ENCODE data around the gene BTBD16. TPM values are rescaled to one million over a fixed set of nuclear protein-coding genes. Genes with fewer than 3 reads are reported as not detected.

Gene BTBD16
- total RNA-seq, 3 donors from 2014 or later, result 0.29 TPM; not detected in 2

DNA sequence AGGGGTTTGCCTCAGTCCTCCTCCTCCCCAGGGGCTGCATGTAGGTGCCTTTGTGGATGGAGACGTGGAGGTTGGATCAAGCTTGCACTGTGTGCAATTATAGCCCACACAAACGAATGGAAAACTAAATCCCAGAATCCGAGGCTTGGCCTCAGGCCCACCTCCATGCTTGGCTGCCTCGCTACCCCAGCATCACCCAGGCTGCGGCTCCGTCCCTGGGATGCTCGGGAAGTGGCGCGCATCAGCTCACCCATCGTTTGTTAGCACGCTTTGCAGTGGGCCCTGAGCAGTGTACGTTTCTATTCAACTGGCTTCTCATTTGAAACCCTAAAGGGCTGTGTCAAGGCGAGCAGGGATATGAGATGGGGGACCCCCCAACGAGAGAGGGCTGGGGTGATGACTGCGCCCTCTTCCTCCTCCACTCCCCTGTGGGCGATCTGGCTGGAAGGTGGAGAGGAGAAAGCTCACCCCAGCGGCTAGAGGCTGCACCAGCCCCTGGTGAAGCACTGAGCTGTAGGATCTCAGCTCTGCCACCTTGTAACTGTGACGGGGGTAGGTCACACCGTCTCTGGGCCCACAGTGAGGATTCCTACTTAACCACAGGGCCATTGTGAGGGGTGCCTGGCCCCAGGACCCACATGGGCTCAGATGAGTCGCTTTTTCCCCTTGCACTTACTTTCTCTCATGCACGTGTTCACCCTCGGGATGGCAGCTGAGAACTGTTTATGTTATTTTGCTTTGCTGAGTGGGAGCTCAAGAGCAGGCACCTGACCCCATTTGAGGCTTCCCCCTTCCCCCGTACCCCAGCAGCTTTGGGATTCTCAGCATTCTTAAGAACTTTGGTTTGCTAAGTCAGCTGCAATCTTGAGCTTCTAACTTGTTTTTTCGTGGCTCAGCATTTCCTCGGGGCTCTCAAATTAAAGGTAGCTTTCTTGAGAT is 12.7 kb upstream of the BTBD16 start:
- H3K27ac ChIP-seq, result no peak overlapping the region
- H3K9me3 ChIP-seq, result peaks cover 0 to 5% of the 10 kb centered on the region in 2 donors
- H3K4me3 ChIP-seq, result no peak overlapping the region
- DNase-seq (ENCODE audit: low spot score in 2 of 2), result no peak
- H3K36me3 ChIP-seq, result no peaks in the 10 kb centered on the region
- intact Hi-C loops (cut with DNase I; ENCODE audit: low total_unique reads), result no loop called here
- H3K27me3 ChIP-seq, result no peaks in the 10 kb centered on the region
- no peak for TF ChIP-seq POLR2A (IDR thresholded peaks at IDR 0.05)
- TF ChIP-seq, protein P1, sequence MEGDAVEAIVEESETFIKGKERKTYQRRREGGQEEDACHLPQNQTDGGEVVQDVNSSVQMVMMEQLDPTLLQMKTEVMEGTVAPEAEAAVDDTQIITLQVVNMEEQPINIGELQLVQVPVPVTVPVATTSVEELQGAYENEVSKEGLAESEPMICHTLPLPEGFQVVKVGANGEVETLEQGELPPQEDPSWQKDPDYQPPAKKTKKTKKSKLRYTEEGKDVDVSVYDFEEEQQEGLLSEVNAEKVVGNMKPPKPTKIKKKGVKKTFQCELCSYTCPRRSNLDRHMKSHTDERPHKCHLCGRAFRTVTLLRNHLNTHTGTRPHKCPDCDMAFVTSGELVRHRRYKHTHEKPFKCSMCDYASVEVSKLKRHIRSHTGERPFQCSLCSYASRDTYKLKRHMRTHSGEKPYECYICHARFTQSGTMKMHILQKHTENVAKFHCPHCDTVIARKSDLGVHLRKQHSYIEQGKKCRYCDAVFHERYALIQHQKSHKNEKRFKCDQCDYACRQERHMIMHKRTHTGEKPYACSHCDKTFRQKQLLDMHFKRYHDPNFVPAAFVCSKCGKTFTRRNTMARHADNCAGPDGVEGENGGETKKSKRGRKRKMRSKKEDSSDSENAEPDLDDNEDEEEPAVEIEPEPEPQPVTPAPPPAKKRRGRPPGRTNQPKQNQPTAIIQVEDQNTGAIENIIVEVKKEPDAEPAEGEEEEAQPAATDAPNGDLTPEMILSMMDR (IDR thresholded peaks at IDR 0.05), result no peak
- no peak for TF ChIP-seq POLR2AphosphoS5 (IDR thresholded peaks at IDR 0.05)
- no peaks in the 10 kb centered on the region for H3K4me1 ChIP-seq

DNA sequence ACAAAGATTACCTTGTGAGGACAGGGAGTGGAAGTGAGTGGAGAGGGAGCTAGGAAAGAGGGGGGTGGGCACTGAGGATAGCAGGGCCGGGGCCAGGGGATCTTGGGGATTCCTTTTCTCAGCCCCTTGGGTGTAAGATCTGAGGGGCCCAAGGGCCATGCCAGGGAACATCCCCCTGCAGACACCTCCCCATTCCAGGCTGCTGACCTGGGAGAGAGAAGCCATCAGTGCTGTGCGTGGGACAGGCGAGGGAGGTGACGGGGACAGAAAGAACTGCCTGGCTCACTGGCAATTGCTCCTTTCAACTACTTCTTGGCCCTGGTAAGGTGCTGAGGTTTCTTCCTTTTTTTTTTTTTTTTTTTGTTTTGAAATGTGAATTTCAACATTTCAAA is 12.0 kb upstream of the BTBD16 start:
- no peaks in the 10 kb centered on the region for H3K36me3 ChIP-seq
- H3K27ac ChIP-seq, result no peak overlapping the region
- TF ChIP-seq POLR2A (IDR thresholded peaks at IDR 0.05), result no peak
- TF ChIP-seq POLR2AphosphoS5 (IDR thresholded peaks at IDR 0.05), result no peak
- TF ChIP-seq, protein P1 (IDR thresholded peaks at IDR 0.05), result no peak
- no peak for DNase-seq (ENCODE audit: low spot score in 2 of 2)
- H3K9me3 ChIP-seq, result peaks cover 0 to 5% of the 10 kb centered on the region in 2 donors
- intact Hi-C loops (cut with DNase I; ENCODE audit: low total_unique reads), result no loop called here
- no peaks in the 10 kb centered on the region for H3K27me3 ChIP-seq
- H3K4me1 ChIP-seq, result no peaks in the 10 kb centered on the region
- no peak overlapping the region for H3K4me3 ChIP-seq

DNA sequence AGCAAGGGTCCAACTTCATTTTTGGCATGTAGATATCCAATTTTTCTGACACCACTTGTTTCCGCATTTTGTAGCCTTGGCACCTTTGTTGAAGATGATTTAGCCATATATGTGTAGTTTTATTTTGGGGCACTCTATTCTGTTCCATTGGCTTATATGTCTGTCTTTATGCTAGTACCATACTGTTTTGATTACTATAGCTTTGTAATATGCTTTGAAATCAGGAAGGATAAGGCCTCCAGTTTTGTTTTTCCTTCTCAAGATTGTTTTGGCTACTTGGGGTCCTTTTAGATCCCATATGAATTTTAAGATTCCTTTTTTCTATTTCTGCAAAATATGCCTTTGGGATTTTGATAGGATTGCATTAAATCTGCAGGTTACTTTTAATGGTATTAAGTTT is 9.5 kb upstream of the BTBD16 start:
- intact Hi-C loops (cut with DNase I; ENCODE audit: low total_unique reads), result no loop called here

DNA sequence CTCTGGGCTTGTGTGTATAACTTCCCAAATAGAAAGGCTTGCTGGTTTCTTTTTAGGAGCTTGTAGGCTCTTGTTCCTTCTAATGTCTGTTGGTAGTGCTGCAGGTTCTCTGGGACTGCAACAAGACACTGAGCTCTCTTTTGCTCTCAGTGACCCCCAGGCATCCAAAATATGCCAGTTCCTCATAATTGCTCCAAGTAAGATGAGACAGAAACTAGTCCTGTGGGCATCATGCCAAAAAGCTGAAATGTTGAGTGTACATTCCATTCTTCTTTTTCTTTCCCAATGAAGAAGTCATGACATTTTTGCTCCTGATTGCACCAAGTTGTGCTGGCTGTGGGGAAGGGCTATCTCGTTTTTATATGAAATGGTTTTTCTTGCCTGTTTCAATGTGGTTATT is 7.1 kb upstream of the BTBD16 start:
- TF ChIP-seq POLR2AphosphoS5 (IDR thresholded peaks at IDR 0.05), result no peak
- TF ChIP-seq, protein P1 (IDR thresholded peaks at IDR 0.05), result no peak
- TF ChIP-seq POLR2A (IDR thresholded peaks at IDR 0.05), result no peak
- Histone ChIP-seq H3K27me3 (no peaks in the 10 kb centered on the region), H3K36me3 (no peaks in the 10 kb centered on the region), H3K27ac (no peak overlapping the region), H3K4me1 (no peaks in the 10 kb centered on the region), H3K9me3 (peaks cover 0 to 5% of the 10 kb centered on the region in 2 donors), H3K4me3 (no peak overlapping the region)
- no peak for DNase-seq (ENCODE audit: low spot score in 2 of 2)
- intact Hi-C loops (cut with DNase I; ENCODE audit: low total_unique reads), result no loop called here

More for the DNA sequence above, 9.5 kb upstream of the BTBD16 start:
- no peak for DNase-seq (ENCODE audit: low spot score in 2 of 2)
- no peak for TF ChIP-seq POLR2AphosphoS5 (IDR thresholded peaks at IDR 0.05)
- TF ChIP-seq POLR2A (IDR thresholded peaks at IDR 0.05), result no peak
- TF ChIP-seq, protein P1 (IDR thresholded peaks at IDR 0.05), result no peak
- Histone ChIP-seq H3K27me3 (no peaks in the 10 kb centered on the region), H3K4me1 (no peaks in the 10 kb centered on the region), H3K36me3 (no peaks in the 10 kb centered on the region), H3K9me3 (peaks cover 0 to 5% of the 10 kb centered on the region in 2 donors), H3K27ac (no peak overlapping the region), H3K4me3 (no peak overlapping the region)

DNA sequence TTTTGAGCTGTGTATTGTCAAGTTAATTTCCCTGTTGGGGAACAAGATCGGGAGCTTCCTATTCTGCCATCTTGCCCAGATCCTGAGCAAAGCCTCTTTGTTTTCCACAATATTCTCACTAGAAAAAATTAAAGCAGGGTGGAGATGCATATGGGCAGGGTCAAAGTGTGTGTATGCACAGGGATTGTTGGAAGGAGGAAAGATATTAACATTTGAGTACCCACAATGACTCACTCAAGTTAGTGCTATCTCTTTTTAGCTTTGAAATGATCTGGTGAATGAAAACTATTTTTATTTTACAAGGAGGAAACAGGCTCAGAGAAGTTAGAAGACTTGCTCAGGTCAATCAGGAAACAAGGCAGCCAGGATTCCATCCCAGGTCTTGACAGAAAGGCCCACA is 6.7 kb upstream of the BTBD16 start:
- Histone ChIP-seq H3K9me3 (peaks cover 0 to 5% of the 10 kb centered on the region in 2 donors), H3K4me1 (no peaks in the 10 kb centered on the region), H3K27ac (no peak overlapping the region), H3K36me3 (no peaks in the 10 kb centered on the region), H3K27me3 (no peaks in the 10 kb centered on the region), H3K4me3 (no peak overlapping the region)
- DNase-seq (ENCODE audit: low spot score in 2 of 2), result no peak
- intact Hi-C loops (cut with DNase I; ENCODE audit: low total_unique reads), result no loop called here
- TF ChIP-seq POLR2A (IDR thresholded peaks at IDR 0.05) (no peak), POLR2AphosphoS5 (IDR thresholded peaks at IDR 0.05) (no peak)

Measured in breast epithelium (tissue), 4 donors.